GM19463 (cell line): ENCODE results near the gene ZFYVE9.
"Not testable (repeated sequence)": the region's sequence is repeated elsewhere in the genome, so short reads cannot be mapped to it uniquely, and the experiment has no call there.

Experiments
- ATAC-seq: cut with Tn5 transposase; IDR thresholded peaks from one replicate; pipeline ENCODE4 v1.9.1; 2021; ENCODE audit warnings: mild to moderate bottlenecking, moderate library complexity; ENCODE audit not compliant: unreplicated experiment

The ZFYVE9 gene, protein sequence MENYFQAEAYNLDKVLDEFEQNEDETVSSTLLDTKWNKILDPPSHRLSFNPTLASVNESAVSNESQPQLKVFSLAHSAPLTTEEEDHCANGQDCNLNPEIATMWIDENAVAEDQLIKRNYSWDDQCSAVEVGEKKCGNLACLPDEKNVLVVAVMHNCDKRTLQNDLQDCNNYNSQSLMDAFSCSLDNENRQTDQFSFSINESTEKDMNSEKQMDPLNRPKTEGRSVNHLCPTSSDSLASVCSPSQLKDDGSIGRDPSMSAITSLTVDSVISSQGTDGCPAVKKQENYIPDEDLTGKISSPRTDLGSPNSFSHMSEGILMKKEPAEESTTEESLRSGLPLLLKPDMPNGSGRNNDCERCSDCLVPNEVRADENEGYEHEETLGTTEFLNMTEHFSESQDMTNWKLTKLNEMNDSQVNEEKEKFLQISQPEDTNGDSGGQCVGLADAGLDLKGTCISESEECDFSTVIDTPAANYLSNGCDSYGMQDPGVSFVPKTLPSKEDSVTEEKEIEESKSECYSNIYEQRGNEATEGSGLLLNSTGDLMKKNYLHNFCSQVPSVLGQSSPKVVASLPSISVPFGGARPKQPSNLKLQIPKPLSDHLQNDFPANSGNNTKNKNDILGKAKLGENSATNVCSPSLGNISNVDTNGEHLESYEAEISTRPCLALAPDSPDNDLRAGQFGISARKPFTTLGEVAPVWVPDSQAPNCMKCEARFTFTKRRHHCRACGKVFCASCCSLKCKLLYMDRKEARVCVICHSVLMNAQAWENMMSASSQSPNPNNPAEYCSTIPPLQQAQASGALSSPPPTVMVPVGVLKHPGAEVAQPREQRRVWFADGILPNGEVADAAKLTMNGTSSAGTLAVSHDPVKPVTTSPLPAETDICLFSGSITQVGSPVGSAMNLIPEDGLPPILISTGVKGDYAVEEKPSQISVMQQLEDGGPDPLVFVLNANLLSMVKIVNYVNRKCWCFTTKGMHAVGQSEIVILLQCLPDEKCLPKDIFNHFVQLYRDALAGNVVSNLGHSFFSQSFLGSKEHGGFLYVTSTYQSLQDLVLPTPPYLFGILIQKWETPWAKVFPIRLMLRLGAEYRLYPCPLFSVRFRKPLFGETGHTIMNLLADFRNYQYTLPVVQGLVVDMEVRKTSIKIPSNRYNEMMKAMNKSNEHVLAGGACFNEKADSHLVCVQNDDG (N-terminal part only)

DNA sequence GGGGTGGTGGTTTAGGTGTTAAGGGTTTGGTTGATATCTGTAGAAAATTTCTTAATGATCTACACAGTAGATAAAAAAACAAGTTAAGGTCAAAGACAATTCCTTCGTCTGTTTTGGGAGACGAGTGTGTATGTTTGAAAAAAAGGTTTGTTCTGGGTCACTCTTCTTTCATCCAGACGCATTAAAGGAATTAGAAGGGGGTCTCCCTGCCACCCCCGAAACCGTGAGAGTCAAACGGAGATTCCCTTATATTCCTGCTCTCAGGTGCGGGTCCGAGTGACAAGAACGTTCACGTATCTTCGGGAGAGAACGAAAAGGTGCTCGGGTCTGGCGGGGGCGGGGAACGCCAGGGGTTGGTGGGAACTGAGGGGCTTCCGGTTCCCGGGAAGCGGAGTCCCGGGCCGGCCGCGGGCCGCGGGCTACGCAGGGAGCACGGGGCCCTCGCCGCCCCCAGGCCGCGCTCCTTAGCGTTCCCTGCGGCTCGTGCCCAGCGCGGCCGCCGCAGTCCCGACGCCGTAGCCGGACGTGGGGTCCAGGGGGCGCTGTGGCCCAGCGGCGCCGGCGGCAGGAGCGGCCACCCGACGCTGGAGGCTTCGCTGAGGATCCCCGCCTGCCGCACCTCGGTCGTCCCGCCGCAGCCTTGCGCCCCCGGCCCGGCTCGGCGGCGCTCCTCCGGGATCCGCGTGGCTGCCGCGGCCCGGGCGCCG, at the start of gene ZFYVE9:
Gene ZFYVE9 (plus strand): TSS at position 577 of the 707 bp plus-strand sequence. CDS start 91,118 bp downstream, outside the sequence.
- ATAC-seq, result peak; percentile 67

DNA sequence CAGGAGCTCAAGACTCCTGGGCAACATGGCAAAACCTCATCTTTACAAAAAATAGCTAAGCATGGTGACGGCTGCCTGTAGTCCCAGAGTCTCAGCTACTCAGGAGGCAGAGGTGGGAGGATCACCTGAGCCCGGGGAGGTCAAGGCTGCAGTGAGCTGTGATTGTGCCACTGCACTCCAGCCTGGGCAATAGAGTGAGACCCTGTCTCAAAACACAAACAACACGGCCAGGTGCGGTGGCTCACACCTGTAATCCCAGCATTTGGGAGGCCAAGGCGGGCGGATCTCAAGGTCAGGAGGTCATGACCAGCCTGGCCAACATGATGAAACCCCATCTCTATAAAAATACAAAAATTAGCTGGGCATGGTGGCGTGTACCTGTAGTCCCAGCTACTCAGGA, 47.6 kb upstream of the ZFYVE9 start:
- not testable (repeated sequence) for ATAC-seq

GRCh38 chr1:52096216-52096615, 45.7 kb upstream of the ZFYVE9 start:
- ATAC-seq, result no peak

- ATAC-seq, result no peak
Observed at GRCh38 chr1:52098139-52098871, 43.6 kb upstream of the ZFYVE9 start.

DNA sequence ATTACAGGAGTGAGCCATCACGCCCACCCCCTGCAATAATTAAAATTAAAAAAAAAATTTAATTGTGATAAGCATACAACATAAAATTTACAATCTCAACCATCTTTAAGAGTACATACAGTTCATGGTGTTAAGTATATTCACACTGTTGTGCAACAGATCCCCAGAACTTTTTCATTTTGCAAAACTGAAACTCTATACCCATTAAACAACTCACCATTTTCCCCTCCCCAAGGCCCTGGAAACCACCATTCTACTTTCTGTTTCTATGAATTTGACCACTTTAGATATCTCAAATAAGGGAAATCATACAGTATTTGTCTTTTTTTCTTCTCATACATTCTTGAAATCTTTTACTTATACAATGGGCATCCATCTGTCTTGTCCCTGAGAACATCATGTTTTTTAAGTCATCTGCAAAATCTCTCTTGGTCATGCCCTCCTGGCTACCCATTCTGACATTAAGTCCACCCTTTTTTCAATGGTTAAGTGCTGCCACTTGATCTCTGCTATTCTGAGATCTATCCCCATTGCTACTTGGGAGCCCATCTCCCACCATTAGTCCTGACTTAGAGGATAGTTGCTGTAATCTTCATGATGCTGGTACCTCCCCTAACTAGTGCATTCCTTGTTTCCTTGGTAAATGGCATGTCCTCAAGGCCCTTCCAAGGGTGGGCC, 39.4 kb upstream of the ZFYVE9 start:
- ATAC-seq, result peak; percentile 73

GRCh38 chr1:52111492-52111891, 30.4 kb upstream of the ZFYVE9 start:
- ATAC-seq, result no peak

DNA sequence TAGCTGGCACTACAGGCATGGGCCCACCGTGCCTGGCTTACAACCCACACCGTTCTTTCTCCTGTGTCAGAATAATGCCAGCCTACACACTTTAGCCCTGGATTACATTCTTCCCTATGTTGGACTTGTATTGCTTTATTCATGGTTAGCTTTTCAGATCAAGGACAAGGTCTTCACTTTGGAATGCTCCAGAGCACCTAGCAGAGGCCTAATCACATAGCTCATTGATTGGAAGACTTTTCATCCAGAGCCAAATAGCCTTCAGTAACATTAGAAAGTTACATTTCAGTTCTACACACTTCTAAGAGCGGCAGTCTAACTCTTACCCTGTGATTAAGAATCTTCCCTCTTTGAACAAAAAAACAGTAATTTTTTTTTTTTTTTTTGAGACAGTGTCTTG, 29.4 kb upstream of the ZFYVE9 start:
- no peak for ATAC-seq

DNA sequence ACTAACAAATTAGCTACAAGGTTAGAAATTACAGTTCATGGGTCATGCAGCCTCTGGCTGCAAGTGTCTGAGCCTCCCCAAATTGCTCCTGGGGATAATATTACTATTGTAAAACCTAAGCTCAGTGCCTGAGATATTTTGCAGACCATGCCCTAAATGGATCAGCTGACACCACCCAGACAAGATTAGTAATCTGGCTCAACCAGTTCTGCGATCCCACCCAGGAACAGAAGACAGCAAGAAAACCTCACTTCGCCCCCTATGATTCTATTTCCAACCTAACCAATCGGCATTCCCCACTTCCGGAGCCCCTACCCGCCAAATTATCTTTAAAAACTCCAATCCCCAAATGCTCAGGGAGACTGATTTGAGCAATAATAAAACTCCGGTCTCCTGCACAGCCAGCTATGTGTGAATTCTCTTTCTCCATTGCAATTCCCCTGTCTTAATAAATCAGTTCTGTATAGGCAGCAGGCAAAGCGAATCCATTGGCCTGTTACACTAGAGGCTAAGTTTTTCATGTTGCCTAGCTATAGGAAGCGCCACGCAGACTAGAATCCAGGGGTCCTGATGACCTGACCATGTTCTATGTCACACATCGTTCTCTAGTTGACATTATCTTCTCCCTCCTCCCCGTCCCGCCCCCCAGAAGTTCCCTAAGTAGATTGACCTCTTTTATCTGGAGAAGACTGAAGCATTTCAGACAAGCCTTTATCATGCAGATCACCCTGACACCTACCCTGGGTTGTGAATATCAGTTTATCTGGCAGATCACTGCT, 22.4 kb upstream of the ZFYVE9 start:
- no peak for ATAC-seq

GRCh38 chr1:52122384-52122783, 19.5 kb upstream of the ZFYVE9 start:
- ATAC-seq, result no peak

DNA sequence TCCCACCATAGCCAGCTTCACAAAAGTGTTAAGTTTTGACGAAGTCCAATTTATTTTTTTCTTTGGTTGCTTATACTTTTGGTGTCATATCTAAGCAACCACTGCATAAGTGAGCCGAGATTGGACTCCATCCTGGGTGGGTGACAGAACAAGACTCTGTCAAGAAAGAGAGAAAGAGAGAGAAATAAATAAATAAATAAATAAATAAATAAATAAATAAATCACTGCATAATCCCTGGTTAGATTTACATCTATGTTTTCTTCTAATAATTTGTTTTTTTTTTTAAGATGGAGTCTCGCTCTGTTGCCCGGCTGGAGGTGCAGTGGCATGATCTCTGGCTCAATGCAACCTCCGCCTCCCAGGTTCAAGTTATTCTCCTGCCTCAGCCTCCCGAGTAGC, 18.3 kb upstream of the ZFYVE9 start:
- ATAC-seq, result no peak

- ATAC-seq, result no peak
Observed at GRCh38 chr1:52125736-52126359, 16.0 kb upstream of the ZFYVE9 start.

DNA sequence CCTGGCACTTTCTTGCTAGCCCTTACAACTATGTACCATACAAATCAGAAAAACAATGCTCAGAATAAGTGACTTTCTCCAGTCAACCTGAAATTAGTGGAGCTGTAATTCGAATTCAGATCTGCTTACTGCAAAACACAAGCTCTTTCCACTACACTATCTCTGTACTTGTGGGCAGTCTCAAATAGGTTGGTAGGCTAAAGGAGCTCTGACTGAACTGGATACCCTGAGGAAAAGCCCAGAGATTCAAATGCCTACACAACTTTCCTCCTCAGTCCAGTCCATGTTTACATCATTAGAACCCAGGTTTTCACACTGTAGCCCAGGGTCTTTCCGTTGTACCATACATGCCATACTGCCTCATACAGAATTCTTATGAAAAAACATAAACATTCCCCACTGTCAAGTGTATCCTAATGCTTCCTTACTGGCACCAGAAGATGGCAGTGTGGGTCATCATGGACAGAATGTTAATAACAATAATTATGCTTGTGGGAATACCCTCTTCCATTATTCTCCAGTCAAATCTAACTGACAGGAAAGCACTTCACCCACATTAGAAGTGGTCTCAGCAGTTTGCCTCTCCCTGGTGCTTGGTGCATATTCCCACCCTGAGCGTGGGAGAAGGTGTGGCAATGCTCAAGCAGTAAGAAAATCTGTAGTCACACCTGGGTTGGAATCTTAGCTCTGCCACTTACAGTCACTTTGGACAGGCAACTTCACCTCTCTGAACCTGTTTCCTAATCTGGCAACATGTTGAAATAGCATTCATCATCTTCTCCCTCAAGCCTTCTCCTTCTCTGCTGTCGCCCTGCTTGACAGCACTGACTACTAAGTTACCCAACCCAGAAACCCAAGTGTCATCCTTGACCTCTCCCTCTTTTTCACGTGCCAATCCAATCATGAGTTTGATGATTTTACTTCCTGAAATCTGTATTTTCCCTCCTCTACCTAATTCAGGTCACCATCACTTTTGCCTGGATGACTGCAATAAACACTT, 14.4 kb upstream of the ZFYVE9 start:
- ATAC-seq, result no peak

- ATAC-seq, result peak; percentile 56
Observed at GRCh38 chr1:52139817-52140540, 1.9 kb upstream of the ZFYVE9 start.

DNA sequence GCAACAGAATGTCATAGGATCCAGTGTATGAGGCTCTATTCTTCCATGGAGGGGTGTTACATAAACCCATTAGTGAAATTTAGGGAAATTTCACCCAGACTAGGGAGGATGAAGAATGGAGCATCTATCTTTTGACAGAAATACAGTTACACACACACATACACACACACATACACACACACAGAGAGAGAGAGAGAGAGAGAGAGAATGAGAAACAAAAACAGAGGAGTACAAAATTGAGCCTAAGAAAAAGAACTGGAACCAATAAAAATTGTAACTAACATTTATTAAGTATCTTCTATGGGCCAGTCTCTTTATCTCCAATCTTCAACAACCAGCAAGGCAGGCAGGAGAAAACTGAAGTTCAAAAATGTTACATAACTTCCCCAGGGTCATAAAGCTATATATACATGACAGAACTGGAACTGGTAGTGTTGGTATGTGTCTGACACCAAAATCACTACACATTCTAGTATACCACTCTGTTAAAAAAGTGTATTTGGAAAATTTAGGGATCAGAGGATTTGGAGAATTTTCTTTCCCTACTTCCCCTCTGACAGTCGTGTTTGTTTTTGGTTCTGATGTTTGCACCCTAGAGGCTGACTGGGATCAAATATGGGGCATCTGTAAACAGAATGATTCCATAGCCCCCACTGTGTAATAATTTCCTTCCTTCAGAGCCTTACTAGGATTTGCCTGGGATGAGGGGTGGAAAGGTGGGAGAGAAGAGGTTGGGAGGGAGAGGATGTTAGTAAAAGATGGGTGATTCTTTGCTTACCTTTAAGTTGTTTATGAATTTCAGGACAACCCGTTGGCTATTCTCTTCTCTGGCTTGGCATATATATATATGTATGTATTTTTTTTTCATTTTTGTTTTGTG, 1.0 kb upstream of the ZFYVE9 start:
- no peak for ATAC-seq
